ENCODE measurements around the gene TRMT1.
"Not testable (repeated sequence)": the region's sequence is repeated elsewhere in the genome, so short reads cannot be mapped to it uniquely, and the experiment has no call there.

Gene TRMT1

GRCh38 chr19:13116282-13117175, at the start of gene TRMT1:
Gene TRMT1, minus strand, starts transcription at chr19:13116740. Its CDS starts 341 bp downstream, at chr19:13116399.
- peak; percentile 84 for DNase-seq

GRCh38 chr19:13166151-13166550, 49.6 kb upstream of the TRMT1 start:
- not testable (repeated sequence) for DNase-seq

GRCh38 chr19:13165162-13165997, 48.8 kb upstream of the TRMT1 start:
- DNase-seq = no peak

GRCh38 chr19:13164343-13165161, 48.0 kb upstream of the TRMT1 start:
- peak; percentile 68 for DNase-seq

GRCh38 chr19:13163609-13164342, 47.2 kb upstream of the TRMT1 start:
- peak; percentile 14 for DNase-seq

- DNase-seq = peak; percentile 95
Measured at GRCh38 chr19:13162724-13163608, 46.4 kb upstream of the TRMT1 start.

- no peak for DNase-seq
Measured at GRCh38 chr19:13160557-13160956, 44.0 kb upstream of the TRMT1 start.

- no peak for DNase-seq
Measured at GRCh38 chr19:13159713-13160112, 43.2 kb upstream of the TRMT1 start.

- DNase-seq = peak; percentile 49
Measured at GRCh38 chr19:13155472-13156359, 39.2 kb upstream of the TRMT1 start.

GRCh38 chr19:13154911-13155471, 38.5 kb upstream of the TRMT1 start:
- DNase-seq = peak; percentile 82

GRCh38 chr19:13154241-13154778, 37.8 kb upstream of the TRMT1 start:
- no peak for DNase-seq

GRCh38 chr19:13153569-13154240, 37.2 kb upstream of the TRMT1 start:
- peak; percentile 13 for DNase-seq

- peak; percentile 89 for DNase-seq
Measured at GRCh38 chr19:13152974-13153568, 36.5 kb upstream of the TRMT1 start.

GRCh38 chr19:13152356-13152973, 35.9 kb upstream of the TRMT1 start:
- no peak for DNase-seq

- DNase-seq = peak; percentile 94
Measured at GRCh38 chr19:13151605-13152355, 35.2 kb upstream of the TRMT1 start.

GRCh38 chr19:13150931-13151604, 34.5 kb upstream of the TRMT1 start:
- DNase-seq = no peak
